ENCODE measurements around the gene ARSG.
"Not testable (repeated sequence)": the region's sequence is repeated elsewhere in the genome, so short reads cannot be mapped to it uniquely, and the experiment has no call there.

ARSG gene

GRCh38 chr17:68290955-68291835 lies at the start of gene ARSG, which contains the start of gene SLC16A6:
TSS of gene ARSG (plus strand) at chr17:68291495. CDS start at chr17:68307494, 15,999 bp downstream.
TSS of gene SLC16A6 (minus strand) at chr17:68291127. CDS start at chr17:68278320, 12,807 bp downstream.
- peak; percentile 83 for DNase-seq

- no peak for DNase-seq
These were observed 44.8 kb upstream of the ARSG start for GRCh38 chr17:68246271-68247028.

- peak; percentile 95 for DNase-seq
These were observed 43.7 kb upstream of the ARSG start, which contains the start of gene AMZ2 for GRCh38 chr17:68247445-68248198. TSS of gene AMZ2 (plus strand) at chr17:68248043. CDS start at chr17:68250188, 2,145 bp downstream.

GRCh38 chr17:68248199-68248825 lies 43.0 kb upstream of the ARSG start:
- no peak for DNase-seq

- no peak for DNase-seq
These were observed 42.4 kb upstream of the ARSG start for GRCh38 chr17:68248891-68249290.

GRCh38 chr17:68249354-68249765 lies 41.9 kb upstream of the ARSG start:
- DNase-seq: no peak

- DNase-seq: not testable (repeated sequence)
These were observed 37.9 kb upstream of the ARSG start for GRCh38 chr17:68253426-68253825.

GRCh38 chr17:68255151-68255550 lies 36.1 kb upstream of the ARSG start:
- DNase-seq: no peak

GRCh38 chr17:68255731-68256538 lies 35.4 kb upstream of the ARSG start:
- no peak for DNase-seq

GRCh38 chr17:68256701-68257100 lies 34.6 kb upstream of the ARSG start:
- not testable (repeated sequence) for DNase-seq

GRCh38 chr17:68257934-68258333 lies 33.4 kb upstream of the ARSG start:
- DNase-seq: no peak

GRCh38 chr17:68258890-68259647 lies 32.2 kb upstream of the ARSG start:
- DNase-seq: peak; percentile 83

GRCh38 chr17:68259648-68259951 lies 31.7 kb upstream of the ARSG start:
- DNase-seq: not testable (repeated sequence)

GRCh38 chr17:68260051-68260762 lies 31.1 kb upstream of the ARSG start:
- DNase-seq: no peak

GRCh38 chr17:68262467-68262866 lies 28.8 kb upstream of the ARSG start:
- DNase-seq: not testable (repeated sequence)

- not testable (repeated sequence) for DNase-seq
These were observed 28.1 kb upstream of the ARSG start for GRCh38 chr17:68263101-68263681.

GRCh38 chr17:68265833-68266232 lies 25.5 kb upstream of the ARSG start:
- DNase-seq: not testable (repeated sequence)

GRCh38 chr17:68273722-68274121 lies 17.6 kb upstream of the ARSG start:
- DNase-seq: no peak

- DNase-seq: not testable (repeated sequence)
These were observed 15.0 kb upstream of the ARSG start for GRCh38 chr17:68276339-68276738.

GRCh38 chr17:68277807-68278206 lies 13.5 kb upstream of the ARSG start:
- no peak for DNase-seq
